ENCODE measurements around the gene PDIA5.

PDIA5 gene

GRCh38 chr3:123070510-123070909, 3.7 kb downstream of the PDIA5 start:
- DNase-seq, result no peak

- DNase-seq, result no peak
These were observed 4.3 kb downstream of the PDIA5 start for GRCh38 chr3:123071146-123071545.

DNA sequence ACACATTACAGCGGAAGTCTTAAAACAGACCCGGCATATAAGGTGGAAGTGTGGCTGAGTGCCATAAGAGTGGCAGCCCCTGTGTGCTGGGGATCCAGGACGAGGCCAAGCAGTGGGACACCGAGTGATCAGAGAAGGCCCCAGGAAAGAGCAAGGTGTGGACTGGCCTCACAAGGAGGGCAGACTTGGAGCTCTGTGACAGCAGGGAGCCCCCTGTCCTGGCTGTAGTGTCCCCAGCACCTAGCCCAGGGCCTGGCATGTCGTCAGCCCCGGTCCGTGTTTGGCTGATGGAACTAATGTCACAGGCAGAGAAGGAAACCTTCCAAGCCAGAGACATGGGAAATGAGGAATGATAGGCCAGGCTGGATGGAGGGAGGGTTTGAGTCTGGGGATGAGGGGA, 4.8 kb downstream of the PDIA5 start:
- no peak for DNase-seq

DNA sequence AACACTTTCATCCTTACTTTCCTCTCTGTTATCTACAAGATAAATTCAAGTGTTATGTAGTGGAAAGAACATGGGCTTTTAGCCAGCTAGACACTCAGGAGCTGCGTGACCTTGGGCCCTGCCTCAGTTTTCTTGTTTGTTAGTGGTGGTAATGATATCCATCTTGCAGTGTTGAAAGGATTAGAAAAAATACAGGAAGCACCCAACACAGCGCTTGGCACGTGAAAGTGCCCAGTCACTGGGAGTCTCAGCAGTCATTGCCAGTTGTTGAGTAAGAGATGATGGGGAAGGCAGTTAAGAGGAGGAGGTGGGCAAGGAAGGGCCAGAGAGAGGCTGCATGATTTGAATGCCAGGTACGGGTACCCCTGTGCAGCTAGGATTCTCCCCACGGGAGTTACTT, 5.3 kb downstream of the PDIA5 start:
- DNase-seq, result no peak

DNA sequence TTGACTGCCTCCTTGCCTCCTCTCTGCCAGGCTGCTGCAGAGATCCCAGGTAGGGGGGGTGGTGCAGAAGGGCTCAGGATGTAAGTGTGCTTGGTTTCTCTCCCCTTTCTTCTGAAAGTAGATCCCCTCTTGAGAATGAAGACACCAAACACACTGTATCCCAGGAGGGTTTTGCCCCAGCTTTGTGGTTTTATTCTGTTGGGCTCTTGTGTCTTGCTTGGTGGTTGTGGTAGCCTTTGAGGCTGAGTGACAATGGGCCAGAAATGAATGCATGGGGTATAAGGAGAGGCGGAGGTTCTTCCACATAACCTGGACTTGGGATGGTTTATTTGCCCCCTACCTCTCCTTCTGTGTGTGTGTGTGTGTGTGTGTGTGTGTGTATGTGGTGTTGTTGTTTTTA, 5.7 kb downstream of the PDIA5 start:
- DNase-seq, result no peak

GRCh38 chr3:123075359-123075758, 8.5 kb downstream of the PDIA5 start:
- no peak for DNase-seq

GRCh38 chr3:123076112-123076495, 9.3 kb downstream of the PDIA5 start:
- no peak for DNase-seq

- no peak for DNase-seq
These were observed 9.9 kb downstream of the PDIA5 start for GRCh38 chr3:123076496-123077418.

- no peak for DNase-seq
These were observed 11.3 kb downstream of the PDIA5 start for GRCh38 chr3:123078101-123078500.

DNA sequence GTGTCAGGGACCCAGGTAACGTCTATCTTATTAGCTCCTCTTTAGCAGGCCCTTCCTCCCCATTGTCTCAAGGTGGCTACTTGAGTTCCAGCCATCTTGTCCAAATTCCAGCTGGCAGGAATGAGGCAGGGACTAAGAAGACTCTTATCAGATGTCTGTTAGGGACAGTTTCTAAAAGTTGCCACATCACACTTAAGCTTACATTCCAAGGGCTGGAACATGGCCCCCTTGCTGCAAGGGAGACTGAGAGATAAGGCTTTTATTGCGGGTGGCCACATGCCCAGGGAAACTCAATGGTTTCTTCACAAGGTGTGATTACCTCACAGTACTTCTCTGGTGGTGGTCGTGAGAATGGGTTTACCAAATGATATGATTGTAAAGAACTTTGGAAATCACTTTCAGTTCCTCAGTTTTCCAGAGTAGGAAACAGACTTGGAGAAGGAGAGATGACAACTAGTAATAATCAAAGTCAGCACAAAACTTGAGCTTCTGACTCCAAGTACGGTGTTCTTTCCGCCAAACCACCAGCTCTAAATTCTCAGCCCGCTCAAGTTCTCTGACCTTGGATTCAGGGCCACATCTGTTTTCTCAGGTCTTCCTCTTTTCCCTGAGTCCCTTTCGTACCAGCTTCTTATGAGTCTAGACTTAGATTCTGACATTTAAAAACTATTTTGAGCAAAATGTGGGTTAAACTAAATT, 14.2 kb downstream of the PDIA5 start:
- DNase-seq, result no peak

GRCh38 chr3:123081718-123082369, 15.0 kb downstream of the PDIA5 start:
- no peak for DNase-seq

- no peak for DNase-seq
These were observed 15.7 kb downstream of the PDIA5 start for GRCh38 chr3:123082370-123083065.

- no peak for DNase-seq
These were observed 16.7 kb downstream of the PDIA5 start for GRCh38 chr3:123083383-123084124.

DNA sequence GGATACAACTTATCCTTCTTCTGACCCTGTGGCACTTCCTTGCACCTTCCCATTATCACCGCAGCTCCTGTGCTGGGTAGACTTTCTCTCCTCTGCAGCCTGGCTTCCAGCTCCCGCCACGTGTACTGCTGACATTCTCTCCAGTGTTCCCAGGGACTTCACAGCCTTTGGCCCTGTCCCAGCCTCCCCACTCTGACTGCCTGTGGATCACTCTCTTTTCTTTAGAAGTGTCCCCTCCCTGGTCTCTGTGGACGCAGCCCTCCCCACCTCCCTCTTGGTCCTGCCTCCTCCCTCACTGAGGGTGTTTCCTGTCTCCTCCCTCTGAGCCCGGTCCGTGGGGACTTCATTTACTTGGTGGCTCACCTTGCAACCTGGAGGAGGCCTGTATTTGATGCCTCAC, 17.4 kb downstream of the PDIA5 start:
- no peak for DNase-seq

DNA sequence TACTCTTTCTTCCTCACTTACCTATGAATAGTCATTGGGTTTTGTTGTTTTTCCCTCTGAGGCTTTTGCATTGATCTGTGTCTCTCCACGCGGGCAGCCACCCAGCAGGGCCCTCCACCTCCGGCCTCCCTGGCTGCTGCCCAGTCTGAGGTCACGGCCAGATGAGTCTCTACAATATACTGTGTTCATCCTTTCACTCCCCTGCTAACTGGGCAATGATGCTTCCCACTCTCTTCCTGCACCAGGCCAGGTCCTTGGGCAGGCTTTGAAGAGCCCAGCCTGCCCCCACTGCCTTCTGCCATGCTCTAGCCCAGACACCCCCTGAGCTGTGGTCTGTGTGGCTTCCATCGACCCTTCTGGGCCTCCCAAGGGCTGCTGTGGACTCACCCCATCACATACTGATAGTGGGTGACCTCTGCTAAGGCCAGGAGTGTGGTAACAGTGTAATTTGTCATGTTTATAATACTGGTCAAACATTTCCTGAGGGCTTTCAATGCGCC, 18.0 kb downstream of the PDIA5 start:
- DNase-seq, result no peak

GRCh38 chr3:123085293-123085931, 18.6 kb downstream of the PDIA5 start:
- no peak for DNase-seq

DNA sequence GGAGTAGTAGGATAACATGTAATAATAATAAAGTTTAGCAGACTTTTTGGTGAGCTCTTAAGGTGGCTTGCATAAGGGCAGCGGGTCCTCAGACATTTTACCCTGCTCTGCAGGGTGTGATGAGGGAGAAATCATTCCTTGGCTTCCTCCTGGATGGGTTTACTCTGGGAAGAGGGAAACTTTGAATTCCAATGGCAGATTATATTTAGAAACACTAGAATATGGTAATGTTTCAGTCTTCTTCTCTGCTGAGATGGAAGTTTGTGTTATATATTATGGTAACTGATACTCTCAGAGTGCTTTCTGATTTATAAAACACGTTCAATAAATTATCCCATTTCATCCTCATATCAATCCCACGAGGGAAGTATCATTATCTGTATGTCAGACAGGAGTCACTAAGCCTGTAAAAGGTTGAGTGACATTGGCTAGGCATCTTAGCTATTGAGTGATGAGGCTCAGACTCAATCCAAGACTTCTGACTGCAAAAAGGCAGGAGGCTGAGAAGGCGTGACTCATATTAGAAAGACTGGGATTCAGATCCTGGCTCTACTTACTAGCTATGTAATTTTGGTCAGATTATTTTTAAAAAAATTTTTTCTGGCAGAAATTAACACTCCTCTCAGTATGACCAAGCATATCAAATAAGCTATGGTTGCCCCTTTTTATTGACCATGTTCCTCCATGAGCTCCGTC, 19.3 kb downstream of the PDIA5 start:
- DNase-seq, result no peak

DNA sequence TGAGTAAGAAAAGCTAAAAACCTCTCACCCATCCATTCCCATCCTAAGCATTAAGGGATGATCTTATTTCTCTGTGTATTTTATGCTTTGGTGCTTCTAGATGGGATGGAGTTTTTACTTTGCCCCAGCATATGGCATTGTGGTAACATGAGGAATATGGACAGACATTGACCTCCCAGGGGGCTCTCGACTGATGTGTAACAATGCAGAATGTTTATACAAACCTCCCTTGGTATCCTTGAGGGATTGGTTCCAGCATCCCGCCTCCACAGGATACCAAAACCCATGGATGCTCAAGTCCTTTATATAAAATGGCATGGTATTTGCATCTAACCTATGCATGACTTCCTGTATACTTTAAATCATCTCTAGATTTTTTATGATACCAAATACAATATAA, 21.6 kb downstream of the PDIA5 start:
- DNase-seq, result no peak

GRCh38 chr3:123089611-123090331, 22.9 kb downstream of the PDIA5 start:
- no peak for DNase-seq

All from right kidney (tissue), 1 donor.